Activated naive CD4-positive, alpha-beta T cell treated with anti-CD3 and anti-CD28 coated beads, Interleukin-2, amount 50 U/mL, for 24 hours (primary cell): ENCODE data around the gene C14orf119.
A peak's percentile ranks its signal among the peaks of the same experiment; 100 is the strongest.

Experiments used
- H3K27ac Mint-ChIP-seq: one replicate; pipeline ENCODE4 v1.8.0; 2021; ENCODE audit warnings: mild to moderate bottlenecking, mixed read lengths
- H3K27me3 Mint-ChIP-seq: one replicate; pipeline ENCODE4 v1.8.0; 2021; ENCODE audit warnings: mixed read lengths
- H3K36me3 Mint-ChIP-seq: one replicate; pipeline ENCODE4 v1.8.0; 2021; ENCODE audit warnings: mixed read lengths
- H3K4me1 Mint-ChIP-seq: one replicate; pipeline ENCODE4 v1.8.0; 2021; ENCODE audit warnings: mixed read lengths
- H3K4me3 Mint-ChIP-seq: one replicate; pipeline ENCODE4 v1.8.0; 2021; ENCODE audit warnings: mild to moderate bottlenecking, mixed read lengths
- H3K9me3 Mint-ChIP-seq: one replicate; pipeline ENCODE4 v1.8.0; 2021; ENCODE audit warnings: mixed read lengths

C14orf119 gene

DNA sequence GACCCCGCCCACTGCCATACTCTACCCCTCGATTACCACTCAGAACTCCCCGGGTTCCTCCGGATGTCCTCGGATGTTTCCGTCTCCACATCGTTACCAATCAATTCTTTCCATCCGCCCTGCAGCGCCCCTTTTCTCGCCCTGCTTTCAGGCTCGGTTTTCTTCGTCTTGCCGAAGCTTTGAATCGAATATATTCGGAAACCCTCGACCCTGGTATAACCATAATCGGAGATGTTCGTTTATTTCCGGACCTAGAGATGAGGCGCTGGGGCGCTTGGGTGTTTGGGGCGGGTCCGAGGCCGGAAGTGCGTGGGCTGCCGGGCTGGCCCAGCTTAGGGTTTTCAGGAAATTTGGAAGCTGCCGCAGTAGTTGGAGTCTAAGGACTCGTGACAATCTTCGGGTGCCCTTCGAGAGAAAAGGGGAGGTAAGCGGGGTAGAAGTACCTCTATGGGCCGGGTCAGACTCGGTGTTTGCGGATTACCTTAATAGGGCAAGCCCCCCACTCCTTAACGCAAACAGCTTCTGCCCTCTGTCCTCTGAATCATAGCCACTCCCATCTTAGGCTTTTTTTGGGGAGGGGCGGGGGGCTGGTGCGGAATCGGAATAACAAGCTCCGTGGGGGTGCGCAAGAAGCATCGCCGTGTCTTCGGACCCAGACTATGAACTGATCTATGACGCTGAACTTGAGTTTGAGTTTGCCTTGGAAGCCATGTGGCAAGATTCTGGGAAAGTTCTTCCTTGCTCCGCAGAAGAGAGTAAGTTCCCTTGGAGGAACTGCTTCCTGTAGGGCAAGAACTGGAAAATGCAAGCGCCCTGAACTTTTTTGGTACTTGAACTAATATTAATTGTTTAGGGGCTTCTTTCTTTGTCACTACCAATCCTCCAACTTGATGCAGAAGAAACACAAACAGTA is at the start of gene C14orf119:
Gene C14orf119, plus strand, starts transcription at position 310 of the 913 bp plus-strand sequence. CDS start 2,154 bp downstream, outside the sequence.
- peaks cover 13% of the 10 kb centered on the region for H3K36me3 Mint-ChIP-seq
- no peaks in the 10 kb centered on the region for H3K27me3 Mint-ChIP-seq
- peaks cover 49% of the 10 kb centered on the region for H3K4me1 Mint-ChIP-seq
- H3K4me3 Mint-ChIP-seq: no peak within 1 kb of the TSS
- H3K9me3 Mint-ChIP-seq: no peaks in the 10 kb centered on the region
- H3K27ac Mint-ChIP-seq: no peak within 1 kb of the TSS

- Mint-ChIP-seq H3K27ac (peak overlapping the region; percentile 14), H3K36me3 (peaks cover 2% of the 10 kb centered on the region), H3K27me3 (peaks cover 2% of the 10 kb centered on the region), H3K4me1 (no peaks in the 10 kb centered on the region), H3K4me3 (no peak overlapping the region), H3K9me3 (no peaks in the 10 kb centered on the region)
These were observed 48.2 kb upstream of the C14orf119 start for GRCh38 chr14:23047034-23047634.

DNA sequence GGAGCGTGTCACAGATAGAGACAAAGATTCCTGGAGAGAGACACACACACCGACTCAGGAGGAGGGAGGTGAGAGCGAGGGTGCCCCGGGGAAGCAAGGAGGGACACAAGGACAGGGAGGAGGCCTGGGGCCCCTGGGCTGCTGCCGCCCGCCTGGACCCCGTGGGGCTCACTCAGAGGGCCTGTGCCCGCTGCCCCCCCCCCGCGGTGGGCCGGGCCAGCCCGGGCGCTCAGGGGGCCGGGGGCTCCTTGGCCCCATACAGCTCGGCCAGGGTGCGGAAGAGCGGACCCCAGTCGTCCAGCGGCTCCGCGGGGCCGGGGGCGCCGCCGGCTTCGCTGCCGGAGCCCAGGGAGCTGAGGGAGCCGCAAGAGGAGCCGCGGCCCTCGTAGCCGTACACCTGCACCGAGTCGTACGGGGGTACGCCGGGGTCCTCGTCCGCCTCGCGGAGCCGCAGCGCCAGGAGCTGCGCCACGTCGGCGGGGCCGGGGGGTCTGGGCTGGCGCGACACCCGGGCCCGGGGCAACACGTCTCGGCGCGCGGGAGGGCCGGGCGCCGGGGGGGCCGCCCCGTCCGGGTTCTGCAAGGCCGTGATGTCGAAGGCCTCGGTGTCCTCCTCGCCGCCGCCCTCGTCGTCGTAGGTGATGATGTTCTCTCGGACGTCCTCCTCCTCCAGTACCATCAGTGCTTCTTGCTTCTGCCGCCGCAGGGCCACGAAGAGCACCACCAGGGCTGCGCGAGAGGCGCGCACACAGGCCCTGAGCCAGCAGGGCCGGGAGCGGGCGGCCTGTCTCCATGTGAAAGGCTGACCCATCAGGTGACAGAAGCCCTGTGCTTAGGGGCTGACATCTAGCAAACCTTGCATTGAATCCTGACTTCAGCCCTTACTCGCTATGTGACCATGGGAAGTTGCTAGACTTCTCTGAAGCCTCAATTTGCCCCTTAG is 47.3 kb upstream of the C14orf119 start:
- Mint-ChIP-seq H3K9me3 (no peaks in the 10 kb centered on the region), H3K36me3 (peaks cover 2% of the 10 kb centered on the region), H3K27ac (no peak overlapping the region), H3K4me3 (no peak overlapping the region), H3K27me3 (peaks cover 2% of the 10 kb centered on the region), H3K4me1 (no peaks in the 10 kb centered on the region)

GRCh38 chr14:23049011-23049410 is 46.3 kb upstream of the C14orf119 start:
- H3K36me3 Mint-ChIP-seq: peaks cover 2% of the 10 kb centered on the region
- no peak overlapping the region for H3K4me3 Mint-ChIP-seq
- H3K27me3 Mint-ChIP-seq: peaks cover 2% of the 10 kb centered on the region
- no peak overlapping the region for H3K27ac Mint-ChIP-seq
- no peaks in the 10 kb centered on the region for H3K9me3 Mint-ChIP-seq
- no peaks in the 10 kb centered on the region for H3K4me1 Mint-ChIP-seq

- peaks cover 6% of the 10 kb centered on the region for H3K4me1 Mint-ChIP-seq
- H3K27me3 Mint-ChIP-seq: peaks cover 2% of the 10 kb centered on the region
- H3K4me3 Mint-ChIP-seq: no peak overlapping the region
- peaks cover 2% of the 10 kb centered on the region for H3K36me3 Mint-ChIP-seq
- H3K9me3 Mint-ChIP-seq: no peaks in the 10 kb centered on the region
- H3K27ac Mint-ChIP-seq: no peak overlapping the region
These were observed 43.9 kb upstream of the C14orf119 start for GRCh38 chr14:23051141-23052057.

- H3K9me3 Mint-ChIP-seq: no peaks in the 10 kb centered on the region
- H3K4me3 Mint-ChIP-seq: no peak overlapping the region
- H3K27ac Mint-ChIP-seq: no peak overlapping the region
- peaks cover 2% of the 10 kb centered on the region for H3K27me3 Mint-ChIP-seq
- peaks cover 2% of the 10 kb centered on the region for H3K36me3 Mint-ChIP-seq
- peaks cover 13% of the 10 kb centered on the region for H3K4me1 Mint-ChIP-seq
These were observed 43.1 kb upstream of the C14orf119 start for GRCh38 chr14:23052182-23052623.

DNA sequence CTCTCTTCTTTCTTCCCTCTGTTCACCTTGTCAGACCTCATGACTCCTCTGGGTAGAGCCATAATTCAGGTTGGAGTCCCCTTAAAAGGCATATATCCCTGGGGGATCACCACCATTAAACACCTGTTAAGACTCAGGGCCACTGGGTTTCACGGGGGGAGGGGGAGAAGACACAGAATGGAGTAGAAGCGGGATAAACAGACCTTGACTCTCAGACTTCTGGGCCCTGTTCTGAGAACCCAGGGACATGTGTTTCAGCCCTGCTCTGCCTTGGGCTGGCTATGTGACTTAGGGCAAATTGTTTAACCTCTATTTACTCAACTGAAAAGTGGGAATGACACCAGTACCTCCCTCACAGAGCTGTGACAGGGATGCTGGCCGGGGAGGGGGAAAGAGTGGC is 42.6 kb upstream of the C14orf119 start:
- Mint-ChIP-seq H3K27me3 (no peaks in the 10 kb centered on the region), H3K4me1 (peaks cover 13% of the 10 kb centered on the region), H3K4me3 (no peak overlapping the region), H3K9me3 (no peaks in the 10 kb centered on the region), H3K27ac (no peak overlapping the region), H3K36me3 (no peaks in the 10 kb centered on the region)

DNA sequence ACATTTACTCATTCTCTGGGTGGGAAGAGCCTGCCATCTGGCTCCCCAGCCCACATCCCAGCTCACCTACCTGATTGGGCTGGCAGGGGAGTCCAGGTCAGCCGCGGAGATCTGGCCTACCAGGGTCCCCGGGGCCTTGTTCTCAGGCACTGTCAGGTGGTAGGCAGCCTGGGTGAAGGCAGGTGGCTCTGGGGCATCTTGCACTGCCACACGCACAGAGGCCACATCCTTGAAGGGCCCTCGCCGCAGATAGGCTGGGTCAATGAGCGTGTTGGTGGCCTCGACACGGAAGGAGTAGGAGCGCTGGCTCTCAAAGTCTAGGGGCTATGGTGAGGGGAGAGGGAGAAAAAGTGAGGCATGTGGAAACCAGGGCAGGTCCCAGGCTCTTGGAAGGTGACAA is 41.9 kb upstream of the C14orf119 start:
- peaks cover 18% of the 10 kb centered on the region for H3K4me1 Mint-ChIP-seq
- peaks cover 2% of the 10 kb centered on the region for H3K36me3 Mint-ChIP-seq
- no peaks in the 10 kb centered on the region for H3K9me3 Mint-ChIP-seq
- no peak overlapping the region for H3K27ac Mint-ChIP-seq
- no peaks in the 10 kb centered on the region for H3K27me3 Mint-ChIP-seq
- no peak overlapping the region for H3K4me3 Mint-ChIP-seq

DNA sequence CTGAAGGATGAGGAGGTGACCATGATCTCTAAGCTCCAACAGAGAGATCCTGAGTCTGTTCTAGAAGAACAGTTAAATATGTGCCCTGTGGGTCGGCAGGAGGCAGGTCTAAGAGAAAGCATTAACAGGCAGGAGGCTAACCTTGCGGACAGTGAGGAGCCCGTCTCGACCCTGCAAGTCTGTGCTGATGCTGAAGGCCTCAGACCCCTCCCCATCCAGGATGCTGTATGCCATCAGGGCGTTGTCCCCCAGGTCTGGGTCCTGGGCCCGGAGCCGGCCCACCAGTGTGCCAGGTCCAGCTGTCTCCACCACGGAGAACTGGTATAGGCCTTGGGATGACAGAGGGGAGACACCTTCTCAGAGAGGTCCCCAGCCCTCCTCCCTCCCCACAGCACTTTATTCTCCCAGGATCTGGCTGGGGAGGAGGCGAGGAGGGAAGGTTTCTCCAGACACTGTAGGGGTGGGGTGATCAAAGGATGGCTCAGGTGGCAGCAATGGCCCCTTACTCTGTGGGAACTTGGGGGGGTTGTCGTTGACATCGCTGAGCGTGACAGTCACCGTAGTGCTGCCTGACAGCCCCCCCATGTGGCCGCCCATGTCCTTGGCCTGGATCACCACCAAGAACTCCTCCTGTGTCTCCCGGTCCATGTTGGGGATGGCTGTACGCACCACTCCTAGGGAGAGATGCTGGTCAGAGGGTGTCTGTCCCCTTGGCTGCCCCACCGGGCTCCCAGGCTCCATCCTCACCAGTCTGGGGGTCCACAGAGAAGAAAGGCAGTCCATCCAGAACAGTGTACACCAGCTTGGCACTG is 41.1 kb upstream of the C14orf119 start:
- no peak overlapping the region for H3K4me3 Mint-ChIP-seq
- H3K27me3 Mint-ChIP-seq: no peaks in the 10 kb centered on the region
- no peak overlapping the region for H3K27ac Mint-ChIP-seq
- H3K4me1 Mint-ChIP-seq: peaks cover 18% of the 10 kb centered on the region
- H3K36me3 Mint-ChIP-seq: peaks cover 2% of the 10 kb centered on the region
- H3K9me3 Mint-ChIP-seq: no peaks in the 10 kb centered on the region

- no peak overlapping the region for H3K27ac Mint-ChIP-seq
- H3K27me3 Mint-ChIP-seq: no peaks in the 10 kb centered on the region
- peaks cover 18% of the 10 kb centered on the region for H3K4me1 Mint-ChIP-seq
- no peaks in the 10 kb centered on the region for H3K9me3 Mint-ChIP-seq
- H3K36me3 Mint-ChIP-seq: peaks cover 2% of the 10 kb centered on the region
- no peak overlapping the region for H3K4me3 Mint-ChIP-seq
These were observed 40.2 kb upstream of the C14orf119 start for GRCh38 chr14:23055147-23055550.

GRCh38 chr14:23055621-23056144 is 39.6 kb upstream of the C14orf119 start:
- Mint-ChIP-seq H3K27ac (peak overlapping the region; percentile 71), H3K9me3 (no peaks in the 10 kb centered on the region), H3K36me3 (peaks cover 2% of the 10 kb centered on the region), H3K4me3 (peak overlapping the region; percentile 87), H3K4me1 (peaks cover 18% of the 10 kb centered on the region), H3K27me3 (no peaks in the 10 kb centered on the region)

- peak overlapping the region; percentile 71 for H3K27ac Mint-ChIP-seq
- H3K36me3 Mint-ChIP-seq: peaks cover 6% of the 10 kb centered on the region
- no peaks in the 10 kb centered on the region for H3K9me3 Mint-ChIP-seq
- no peaks in the 10 kb centered on the region for H3K27me3 Mint-ChIP-seq
- H3K4me3 Mint-ChIP-seq: peak overlapping the region; percentile 87
- H3K4me1 Mint-ChIP-seq: peaks cover 18% of the 10 kb centered on the region
These were observed 39.0 kb upstream of the C14orf119 start for GRCh38 chr14:23056145-23056955.
